HUDEP-2 (cell line): ENCODE results near the gene DECR2.
A peak's percentile ranks its signal among the peaks of the same experiment; 100 is the strongest.
"Not testable (repeated sequence)": the region's sequence is repeated elsewhere in the genome, so short reads cannot be mapped to it uniquely, and the experiment has no call there.

ENCODE experiments used
- DNase-seq, 76 experiments: peaks; one replicate each; lab custom pipeline; 2025; ENCODE audit not compliant: unreplicated experiment in 76 of 76; lab: John Stamatoyannopoulos, UW

Gene DECR2, protein sequence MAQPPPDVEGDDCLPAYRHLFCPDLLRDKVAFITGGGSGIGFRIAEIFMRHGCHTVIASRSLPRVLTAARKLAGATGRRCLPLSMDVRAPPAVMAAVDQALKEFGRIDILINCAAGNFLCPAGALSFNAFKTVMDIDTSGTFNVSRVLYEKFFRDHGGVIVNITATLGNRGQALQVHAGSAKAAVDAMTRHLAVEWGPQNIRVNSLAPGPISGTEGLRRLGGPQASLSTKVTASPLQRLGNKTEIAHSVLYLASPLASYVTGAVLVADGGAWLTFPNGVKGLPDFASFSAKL

DNA sequence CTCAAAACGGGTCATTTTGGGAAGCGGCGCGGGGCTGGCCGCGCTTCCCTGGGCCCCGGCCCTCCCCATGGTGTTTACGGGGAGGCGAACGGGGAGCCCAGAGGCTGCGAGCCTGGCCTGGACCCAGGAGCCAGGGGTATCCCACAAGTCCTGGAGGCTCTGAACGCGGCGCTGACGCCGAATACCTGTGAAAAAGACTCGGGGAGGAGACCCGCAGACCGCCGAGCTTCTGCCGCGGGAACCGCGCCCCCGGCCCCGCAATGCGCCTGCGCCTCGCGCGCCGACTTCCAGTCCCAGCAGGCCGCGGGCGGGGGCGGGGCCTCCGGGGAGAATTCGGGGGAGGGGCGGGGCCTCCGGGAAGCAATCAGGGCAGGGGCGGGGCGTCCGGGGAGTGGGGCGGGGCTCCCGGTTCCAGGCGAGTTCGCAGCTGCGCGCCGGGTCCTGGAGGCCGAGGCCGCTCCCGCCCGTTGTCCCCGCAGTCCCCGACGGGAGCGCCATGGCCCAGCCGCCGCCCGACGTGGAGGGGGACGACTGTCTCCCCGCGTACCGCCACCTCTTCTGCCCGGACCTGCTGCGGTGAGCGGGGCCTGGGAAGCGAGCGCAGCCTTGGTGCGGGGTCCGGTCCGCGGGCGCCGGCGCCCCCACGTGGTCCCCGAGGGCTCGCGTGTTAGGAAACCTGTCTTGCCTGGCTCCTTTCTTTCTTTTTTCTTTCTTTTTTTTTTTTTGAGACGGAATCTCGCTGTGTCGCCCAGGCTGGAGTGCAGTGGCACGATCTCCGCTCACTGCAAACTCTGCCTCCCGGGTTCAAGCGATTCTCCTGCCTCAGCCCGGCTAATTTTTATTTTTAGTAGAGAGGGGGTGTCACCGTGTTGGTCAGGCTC lies at the start of gene DECR2:
TSS of gene DECR2 (plus strand) at position 418 of the 881 bp plus-strand sequence. CDS start at position 497, 79 bp downstream.
- peak in 73 of 76 experiments; percentile 26 to 98 (median 91) for DNase-seq

DNA sequence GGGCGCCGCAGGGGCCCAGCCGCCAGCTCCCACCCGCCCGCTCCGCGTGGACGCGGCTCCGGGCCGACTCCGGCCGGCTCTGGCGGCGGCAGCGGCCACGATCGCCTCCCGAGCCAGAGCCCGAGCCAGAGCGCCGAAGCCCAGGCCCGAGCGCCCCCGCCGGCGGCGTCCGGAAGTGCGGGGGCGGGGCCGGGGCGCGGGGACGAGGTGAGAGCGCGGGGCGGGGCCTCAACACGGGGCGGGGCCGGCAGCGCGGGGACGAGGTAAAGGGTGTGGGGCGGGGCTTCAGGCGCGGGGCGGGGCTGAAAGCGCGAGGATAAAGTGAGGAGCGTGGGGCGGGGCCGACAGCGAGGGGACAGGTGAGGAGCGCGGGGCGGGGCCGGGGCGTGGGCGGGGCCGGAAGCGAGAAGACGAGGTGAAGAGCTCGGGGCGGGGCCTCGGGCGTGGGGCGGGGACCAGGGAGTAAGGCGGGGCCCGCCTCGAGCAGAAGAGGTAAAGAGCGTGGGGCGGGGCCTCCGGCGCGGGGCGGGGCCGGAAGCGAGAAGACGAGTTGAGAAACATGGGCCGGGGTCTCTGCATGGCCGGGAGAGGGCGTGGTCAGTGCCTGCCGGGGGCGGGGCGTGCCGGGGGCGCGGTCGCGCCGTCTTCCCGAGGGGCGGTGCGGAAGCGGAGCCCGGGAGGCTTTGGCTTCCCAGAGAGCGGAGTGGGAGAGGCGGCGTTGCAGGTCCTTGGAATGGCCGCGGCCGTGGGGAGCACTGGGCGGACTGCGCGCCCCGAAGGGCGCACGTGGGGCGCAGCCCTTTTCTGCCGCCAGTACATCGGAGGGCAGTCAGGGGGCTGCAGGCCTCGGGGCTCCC lies 48.9 kb upstream of the DECR2 start, which contains the start of gene AXIN1:
TSS of gene AXIN1 (minus strand) at position 177 of the 857 bp plus-strand sequence. CDS start 5,698 bp downstream, outside the sequence.
- DNase-seq: peak in 75 of 76 experiments; percentile 59 to 100 (median 99)

DNA sequence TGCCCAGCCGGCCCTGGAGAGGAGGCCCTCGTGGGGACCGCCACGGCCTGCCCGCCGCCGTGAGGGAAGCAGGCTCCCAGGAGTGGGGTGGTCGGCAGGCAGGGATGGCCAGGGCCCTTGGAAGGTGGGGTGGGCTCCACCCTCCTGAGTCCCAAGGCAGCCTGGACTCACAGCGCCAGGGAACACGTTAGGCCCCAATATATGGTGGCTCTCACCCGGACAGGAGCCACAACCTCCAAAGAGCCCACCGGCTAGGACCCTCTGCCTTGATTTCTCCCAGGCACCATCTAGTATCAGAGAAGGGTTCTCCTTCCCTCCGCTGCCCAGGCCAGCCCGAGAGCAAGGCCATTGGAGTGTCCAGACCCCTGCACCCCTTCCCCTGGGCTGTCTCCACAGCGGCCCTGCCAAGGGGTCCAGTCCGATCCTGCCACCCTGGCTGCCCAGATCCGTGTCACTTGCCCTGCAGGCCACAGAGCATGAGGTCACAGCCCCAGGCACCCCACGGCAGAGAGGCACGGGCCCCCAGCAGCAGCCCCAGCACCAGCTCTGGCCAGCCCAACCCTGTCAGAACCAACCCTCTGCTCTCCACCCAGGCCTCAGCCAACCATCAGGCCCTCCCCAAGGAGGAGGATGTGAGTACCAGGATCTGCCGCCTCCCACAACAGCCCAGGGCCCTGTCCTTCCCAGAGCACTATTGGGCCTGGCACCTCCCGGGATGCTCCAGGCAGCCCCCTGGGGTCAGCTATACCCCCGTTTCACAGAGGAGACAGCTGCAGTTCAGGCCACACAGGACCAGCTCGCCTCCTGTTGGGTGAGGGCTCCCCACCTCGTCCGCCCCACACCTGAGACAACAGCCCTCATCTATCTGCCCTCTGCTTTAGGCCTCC lies 48.0 kb upstream of the DECR2 start:
- no peak for DNase-seq

DNA sequence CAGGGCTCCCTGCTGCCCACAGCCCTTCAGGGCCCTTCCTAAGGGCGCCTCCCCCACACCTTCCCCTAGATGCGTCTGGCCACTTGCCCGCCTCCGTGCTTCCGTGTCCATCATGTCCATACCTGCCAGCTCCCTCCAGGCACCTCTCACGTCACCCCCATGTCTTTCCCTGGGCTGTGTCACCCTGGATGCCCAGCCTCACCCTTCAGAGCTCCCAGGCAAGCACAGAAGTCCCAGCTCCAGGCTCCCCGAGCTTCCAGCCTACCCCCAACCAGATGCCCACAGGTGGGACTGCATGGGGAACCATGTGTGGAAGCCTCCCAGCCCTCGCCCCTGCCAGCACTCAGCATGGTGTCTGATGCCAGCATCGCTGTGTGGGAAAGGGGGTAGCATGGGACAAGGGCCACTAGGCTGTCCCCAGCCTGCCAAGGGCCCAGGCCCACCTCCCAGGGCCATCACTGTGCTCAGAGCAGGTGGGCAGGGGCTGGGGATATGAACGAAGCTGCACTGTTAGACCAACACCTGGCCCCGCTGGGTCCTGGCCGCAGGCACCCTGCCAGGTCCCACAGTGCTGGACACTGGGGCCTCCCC lies 47.3 kb upstream of the DECR2 start:
- DNase-seq: no peak

DNA sequence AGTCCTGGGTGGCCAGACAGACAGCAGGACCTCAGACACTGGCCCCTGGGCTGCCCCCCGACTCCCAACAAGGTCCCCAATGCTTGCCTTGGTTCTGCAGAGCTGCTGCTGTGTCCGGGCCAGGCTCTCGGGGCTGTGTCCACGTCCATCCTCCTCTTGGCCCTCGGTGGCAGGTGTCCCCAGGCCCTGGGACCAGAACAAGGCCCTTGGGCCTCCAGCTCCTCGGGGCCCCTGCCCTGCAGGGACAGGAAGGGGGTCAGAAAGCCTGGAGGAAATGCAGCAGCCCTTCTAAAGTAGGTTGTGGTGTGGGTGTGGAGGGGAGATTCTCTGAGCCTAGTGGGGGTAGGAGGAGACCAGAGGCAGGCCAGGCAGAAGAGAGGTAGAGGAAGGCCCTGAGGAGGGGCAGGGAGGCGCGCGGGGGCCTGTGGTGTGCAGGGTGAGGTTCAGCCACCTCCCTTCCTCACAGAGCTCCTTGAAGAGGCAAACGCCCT lies 46.7 kb upstream of the DECR2 start:
- peak in 3 of 76 experiments; percentile 6 to 23 (median 21) for DNase-seq

DNA sequence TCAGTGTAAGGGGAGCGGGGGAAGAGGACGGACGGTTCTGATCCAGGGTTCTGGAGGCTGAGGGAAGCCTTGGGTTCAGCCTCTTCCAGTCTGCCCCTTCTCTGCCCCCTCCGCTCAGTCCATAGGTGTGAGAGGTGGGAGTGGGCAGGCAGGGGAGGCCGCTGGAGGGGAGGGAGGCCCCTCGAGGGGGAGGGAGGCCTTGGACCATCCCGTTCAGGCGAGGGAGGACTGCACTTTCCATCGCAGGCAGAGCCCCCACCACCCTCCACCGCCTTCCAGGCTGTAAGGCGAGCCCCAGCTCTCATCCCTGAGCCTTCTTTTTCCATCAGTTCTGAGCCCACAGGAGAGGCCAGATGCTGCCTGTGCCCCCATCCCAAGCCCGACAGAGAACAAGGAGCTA lies 44.9 kb upstream of the DECR2 start:
- DNase-seq: no peak

DNA sequence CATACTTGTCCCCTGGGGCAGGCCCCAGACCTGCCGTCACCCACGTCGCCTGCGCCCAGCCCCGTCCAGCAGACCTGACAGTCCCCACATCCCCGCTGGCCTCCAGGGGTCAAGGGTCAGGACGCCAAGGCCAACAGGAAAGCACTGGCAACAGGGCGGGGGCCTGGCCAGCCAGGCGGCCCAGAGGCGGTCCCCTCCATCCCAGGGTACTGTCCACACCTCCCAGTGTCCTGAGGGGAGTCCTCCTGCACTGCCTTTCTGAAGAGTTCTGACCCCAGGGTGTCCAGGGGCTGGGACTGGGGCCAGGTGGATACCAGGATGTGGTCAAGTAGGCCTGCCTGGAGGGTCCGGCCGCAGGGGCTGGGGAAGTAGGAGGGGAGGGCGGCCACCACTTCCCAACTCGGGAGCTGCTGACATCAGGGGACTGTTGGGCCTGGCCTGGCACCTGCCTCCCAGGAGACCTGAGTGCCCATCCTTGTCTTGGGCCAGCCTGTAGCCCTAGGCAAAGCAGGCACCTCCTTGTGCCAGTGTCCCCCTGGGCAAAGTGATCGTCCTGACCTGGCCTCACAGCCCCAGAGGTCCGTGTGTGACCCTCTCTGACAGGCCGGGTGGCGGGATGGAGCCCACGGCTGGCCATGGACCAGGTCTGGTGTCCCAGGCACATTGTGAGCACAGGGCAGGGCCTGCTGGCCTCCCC lies 42.5 kb upstream of the DECR2 start:
- no peak for DNase-seq

DNA sequence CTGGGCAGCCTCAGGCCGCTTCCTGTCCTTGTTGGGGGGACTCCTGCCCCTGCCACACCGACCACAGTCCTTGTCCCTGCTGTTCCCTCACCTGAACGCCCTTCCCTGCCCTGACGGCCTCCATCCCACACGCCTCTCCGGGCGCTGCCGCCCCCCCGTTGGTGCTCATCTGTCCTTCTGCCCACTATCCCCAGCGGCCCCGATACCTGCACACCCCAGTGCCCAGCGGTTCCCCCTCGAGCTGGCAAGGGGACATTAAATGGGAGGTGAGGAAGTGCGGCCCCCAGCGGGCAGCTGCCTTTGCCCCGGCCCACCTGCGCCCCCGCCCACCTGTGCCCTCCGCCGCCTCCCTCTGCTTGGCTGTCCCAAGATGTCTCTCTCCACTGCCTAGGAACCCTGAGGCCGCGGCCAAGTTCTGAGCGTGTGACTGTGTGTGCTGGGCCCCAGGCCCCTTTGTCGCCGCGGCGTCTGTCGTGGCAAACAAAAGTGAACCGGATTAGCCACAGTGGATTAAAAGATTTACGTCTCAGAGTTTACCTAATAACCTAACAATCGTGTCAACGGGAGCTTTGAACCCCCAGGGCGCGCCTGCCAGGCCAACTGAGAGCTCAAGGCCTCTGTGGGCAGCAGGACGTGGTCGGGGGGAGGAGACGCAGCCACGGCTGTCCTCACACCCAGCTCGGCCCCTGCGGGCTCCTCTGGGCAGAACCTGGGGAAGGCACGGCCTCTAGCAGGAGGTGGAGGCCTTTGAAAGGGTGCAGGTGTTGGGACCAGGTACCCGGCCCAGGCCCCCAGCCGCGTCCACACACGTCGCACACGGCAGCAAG lies 41.6 kb upstream of the DECR2 start:
- no peak for DNase-seq

DNA sequence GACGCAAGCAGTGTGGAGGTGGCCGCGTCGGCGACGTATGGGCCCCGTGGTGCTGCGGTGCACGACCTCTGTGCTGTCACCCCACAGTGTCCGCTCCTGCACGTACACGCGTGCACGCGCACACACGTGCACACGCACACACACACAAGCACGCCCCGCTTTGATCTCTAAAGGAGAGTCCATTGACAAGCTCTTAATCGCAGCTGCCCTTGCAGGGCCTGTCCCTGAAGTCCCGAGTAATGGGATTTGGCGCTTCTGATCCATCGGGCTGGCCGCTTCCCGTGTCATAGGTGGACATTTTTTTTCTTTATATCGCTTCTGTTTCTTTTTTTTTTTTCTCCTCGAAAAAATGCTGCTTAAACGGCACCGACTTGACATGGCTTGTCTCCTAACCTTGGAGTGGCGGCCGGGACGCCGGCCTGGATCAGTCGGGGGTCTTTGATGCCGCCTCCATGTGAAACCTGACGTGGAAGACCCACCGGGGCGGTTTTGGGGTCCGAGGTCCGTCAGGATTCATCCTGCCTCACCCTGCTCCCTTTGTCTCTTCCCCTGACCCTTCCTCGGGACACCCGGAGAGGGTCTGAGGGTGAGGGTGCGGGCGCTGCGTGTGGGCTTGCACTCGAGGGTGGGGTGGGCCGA lies 40.9 kb upstream of the DECR2 start:
- no peak for DNase-seq

DNA sequence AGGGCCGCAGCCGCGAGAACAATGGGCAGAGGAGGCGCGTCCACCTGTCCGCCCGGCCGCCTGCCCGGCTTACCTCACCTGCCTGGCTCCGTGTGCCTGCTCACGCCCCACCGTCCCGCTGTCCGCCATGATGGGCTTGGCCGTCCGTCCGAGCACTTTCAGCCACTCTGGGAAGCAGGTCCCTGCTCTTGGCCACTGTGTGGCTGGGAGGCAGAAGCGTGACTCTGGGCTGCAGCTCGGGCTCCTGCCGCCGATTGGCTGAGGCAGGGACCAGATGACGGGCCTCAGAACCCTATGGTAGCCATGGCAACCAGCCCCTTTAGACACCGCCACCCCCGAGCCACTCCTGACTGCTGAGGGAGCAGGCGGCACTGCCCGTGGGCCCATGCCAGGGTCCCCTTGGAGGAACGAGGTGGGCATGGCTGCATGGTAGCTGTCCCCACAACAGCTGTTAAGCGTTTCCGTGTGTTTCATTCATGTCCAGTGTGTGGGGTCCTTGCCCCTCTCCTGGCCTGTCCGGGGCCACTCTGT lies 40.3 kb upstream of the DECR2 start:
- no peak for DNase-seq

DNA sequence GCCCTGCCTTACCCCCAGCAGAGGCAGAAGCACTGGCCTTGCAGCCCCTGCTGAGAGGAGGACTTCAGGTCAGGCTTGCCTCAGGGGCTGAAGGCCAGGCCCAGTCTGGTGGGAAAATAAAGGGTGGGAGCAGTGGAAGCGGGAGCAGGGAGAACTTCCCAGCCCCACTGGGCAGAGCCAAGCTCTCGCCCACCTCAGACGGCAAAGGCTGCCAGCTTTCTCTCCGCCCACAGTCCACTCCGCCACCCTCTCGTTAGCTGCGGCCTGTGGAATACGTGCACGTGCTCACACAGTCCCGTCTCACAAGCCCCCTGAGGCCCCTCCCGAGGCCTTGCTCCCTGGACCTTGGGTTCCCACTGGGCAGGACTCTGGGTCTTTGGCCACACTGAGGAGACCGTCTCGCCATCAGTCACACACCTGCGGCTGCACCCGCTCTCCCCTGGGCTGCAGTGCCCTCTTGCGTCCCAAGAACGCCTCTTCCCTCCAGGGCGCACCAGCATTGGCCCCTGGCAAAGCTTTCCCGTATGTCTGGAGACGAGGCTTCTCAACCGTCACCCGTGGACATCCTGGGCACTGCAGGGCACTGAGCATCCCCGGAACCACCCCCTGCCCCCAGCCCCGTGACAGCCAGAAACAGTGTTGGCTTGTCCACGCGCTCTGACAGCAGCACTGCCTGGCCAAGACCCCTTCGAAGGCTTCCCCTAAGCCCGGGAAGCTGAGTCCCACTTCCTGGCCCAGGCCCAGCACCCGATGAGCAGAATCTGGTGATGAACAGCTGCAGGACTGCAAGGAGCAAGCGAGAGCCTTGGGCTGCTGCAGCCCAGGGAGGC lies 39.6 kb upstream of the DECR2 start:
- DNase-seq: peak in 59 of 76 experiments; percentile 8 to 76 (median 42)

DNA sequence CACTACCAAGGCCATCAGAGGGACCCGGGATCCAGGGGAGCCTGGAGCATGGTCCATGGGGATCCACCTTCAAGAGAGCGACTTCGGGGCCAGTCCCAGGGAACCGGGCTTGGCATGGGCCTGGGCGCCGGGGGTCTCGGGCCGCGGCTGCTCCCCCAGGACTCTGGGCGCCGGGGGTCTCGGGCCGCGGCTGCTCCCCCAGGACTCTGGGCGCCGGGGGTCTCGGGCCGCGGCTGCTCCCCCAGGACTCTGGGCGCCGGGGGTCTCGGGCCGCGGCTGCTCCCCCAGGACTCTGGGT lies 39.0 kb upstream of the DECR2 start:
- DNase-seq: not testable (repeated sequence)

DNA sequence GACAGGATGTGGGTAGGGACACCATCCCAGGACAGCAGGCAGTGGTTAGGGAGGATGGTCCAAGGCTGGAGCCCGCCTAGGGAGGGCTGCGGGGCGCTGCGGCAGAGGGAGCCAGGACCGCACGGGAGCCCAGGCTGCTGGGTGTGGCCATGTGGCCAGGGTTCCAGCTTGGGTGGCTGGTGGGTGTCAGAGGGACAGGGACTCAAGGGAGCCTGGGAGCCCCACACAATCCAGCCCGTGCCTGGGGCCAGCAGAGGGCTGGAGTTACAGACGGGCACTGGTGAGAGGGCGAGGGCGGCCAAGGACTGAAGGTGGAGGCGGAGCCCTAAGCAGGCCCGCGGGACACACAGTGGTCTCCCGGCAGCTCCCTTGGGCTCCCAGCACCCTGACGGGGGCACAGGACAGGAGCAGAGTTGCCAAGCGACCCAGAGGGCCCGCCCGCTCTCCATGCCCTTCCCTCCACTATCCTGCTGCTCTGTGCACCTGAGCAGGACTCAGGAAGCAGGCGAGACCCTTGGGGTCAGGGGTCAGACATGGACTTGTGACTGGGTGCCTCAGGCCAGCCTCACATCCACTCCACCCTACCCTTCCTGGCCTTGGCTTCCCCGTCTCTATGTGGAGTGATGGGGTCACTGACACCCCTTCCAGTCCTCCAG lies 38.4 kb upstream of the DECR2 start:
- DNase-seq: no peak

DNA sequence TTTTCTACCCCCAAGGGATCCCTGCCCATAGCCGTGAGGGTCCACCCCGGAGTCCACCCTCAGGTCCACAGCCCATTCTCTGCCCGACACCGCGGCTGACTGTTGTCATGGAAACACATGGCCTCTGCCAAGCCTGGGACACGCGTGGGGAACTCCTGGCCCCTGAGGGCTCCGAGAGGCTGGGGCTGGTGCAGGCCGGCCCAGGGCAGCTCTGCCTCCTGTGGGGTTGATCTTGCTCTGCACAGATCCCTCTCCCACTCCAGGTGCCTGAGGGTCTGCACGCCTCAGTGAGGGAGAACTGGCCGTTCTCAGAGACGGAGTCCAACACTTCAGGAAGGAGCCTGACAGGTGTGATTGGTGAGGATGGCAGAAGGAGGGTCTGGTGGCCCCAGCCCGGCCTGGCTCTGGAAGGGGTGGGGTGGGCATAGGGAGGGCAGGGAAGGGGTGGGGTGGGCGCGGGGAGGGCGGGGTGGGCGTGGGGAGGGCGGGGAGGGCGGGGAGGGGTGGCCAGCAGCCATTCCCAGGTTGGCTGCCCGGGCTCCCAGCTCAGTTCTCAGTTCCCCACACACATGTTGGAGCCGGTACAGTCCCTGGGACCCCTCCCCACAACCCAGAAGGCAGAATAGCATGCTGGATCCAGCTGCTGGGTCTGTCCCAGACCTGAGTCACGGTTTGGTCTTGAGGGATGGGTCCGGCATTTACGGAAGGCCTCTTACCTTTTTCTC lies 37.8 kb upstream of the DECR2 start:
- DNase-seq: no peak
